GM18499 (cell line): ENCODE results near the gene FOXM1.

ENCODE experiments used
- ATAC-seq: cut with Tn5 transposase; IDR thresholded peaks from one replicate; pipeline ENCODE4 v1.9.1; 2021; ENCODE audit warnings: moderate number of reproducible peaks; ENCODE audit not compliant: insufficient read depth, unreplicated experiment

The FOXM1 gene, protein sequence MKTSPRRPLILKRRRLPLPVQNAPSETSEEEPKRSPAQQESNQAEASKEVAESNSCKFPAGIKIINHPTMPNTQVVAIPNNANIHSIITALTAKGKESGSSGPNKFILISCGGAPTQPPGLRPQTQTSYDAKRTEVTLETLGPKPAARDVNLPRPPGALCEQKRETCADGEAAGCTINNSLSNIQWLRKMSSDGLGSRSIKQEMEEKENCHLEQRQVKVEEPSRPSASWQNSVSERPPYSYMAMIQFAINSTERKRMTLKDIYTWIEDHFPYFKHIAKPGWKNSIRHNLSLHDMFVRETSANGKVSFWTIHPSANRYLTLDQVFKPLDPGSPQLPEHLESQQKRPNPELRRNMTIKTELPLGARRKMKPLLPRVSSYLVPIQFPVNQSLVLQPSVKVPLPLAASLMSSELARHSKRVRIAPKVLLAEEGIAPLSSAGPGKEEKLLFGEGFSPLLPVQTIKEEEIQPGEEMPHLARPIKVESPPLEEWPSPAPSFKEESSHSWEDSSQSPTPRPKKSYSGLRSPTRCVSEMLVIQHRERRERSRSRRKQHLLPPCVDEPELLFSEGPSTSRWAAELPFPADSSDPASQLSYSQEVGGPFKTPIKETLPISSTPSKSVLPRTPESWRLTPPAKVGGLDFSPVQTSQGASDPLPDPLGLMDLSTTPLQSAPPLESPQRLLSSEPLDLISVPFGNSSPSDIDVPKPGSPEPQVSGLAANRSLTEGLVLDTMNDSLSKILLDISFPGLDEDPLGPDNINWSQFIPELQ

GRCh38 chr12:2877047-2877952, at the start of gene FOXM1, which contains the start of gene RHNO1:
FOXM1 (minus strand) TSS chr12:2877174; CDS start chr12:2874478, 2,696 bp downstream.
RHNO1 (plus strand) TSS chr12:2877223; CDS start chr12:2885367, 8,144 bp downstream.
- ATAC-seq = peak; percentile 63

DNA sequence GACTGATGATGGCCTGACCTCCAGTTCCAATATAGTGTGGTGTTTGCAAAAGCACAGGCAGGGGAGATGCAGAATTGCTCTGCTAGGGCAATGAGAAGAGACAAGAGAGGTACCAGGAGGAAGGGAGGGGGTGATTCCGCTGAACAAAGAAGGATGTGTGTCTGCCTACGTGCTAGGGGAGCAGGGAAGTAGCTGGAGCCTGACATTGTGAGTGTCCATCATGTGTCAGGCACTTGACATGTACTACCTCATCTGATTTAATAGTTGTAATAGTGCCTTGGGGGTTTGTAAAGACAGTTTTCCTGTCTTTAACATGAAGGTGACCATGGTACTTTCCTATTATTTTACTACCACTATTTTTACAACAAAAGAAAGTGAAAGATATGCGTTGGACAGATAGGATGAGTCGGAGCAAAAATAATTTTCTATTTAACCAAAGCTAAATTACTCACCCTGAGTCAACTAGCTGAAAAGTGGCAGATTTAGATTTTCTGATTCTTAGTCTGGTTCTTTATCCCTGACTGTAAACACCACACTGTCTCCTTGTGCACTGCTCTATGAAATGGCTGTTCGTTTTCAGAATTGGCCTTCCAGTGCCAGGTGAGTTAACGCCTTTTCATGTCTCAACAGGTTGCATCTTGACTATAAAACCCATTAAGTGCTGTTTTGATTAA, 48.5 kb upstream of the FOXM1 start:
- no peak for ATAC-seq

- ATAC-seq = no peak
Measured at GRCh38 chr12:2924019-2924418, 47.0 kb upstream of the FOXM1 start.

GRCh38 chr12:2923057-2923456, 46.1 kb upstream of the FOXM1 start:
- ATAC-seq = no peak

- no peak for ATAC-seq
Measured at GRCh38 chr12:2922329-2922728, 45.4 kb upstream of the FOXM1 start.

GRCh38 chr12:2919249-2919648, 42.3 kb upstream of the FOXM1 start:
- ATAC-seq = no peak

DNA sequence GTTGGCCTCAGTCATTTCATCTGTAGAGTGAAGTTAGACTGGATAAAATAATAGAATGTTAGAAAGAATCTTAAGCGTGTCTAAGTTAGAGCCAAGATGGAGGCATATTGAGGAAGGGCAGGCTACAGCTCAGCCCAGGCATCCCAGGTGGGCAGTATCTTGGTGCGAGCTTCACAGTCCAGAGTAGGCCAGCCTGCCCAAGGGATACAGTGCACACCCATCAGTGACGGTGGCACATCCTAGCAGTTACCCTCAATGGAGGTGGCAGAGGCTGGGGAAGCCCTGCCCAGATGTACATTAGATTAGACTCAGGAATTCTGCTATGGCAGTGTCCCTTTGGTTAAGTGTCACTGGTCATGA, 35.2 kb upstream of the FOXM1 start:
- no peak for ATAC-seq

DNA sequence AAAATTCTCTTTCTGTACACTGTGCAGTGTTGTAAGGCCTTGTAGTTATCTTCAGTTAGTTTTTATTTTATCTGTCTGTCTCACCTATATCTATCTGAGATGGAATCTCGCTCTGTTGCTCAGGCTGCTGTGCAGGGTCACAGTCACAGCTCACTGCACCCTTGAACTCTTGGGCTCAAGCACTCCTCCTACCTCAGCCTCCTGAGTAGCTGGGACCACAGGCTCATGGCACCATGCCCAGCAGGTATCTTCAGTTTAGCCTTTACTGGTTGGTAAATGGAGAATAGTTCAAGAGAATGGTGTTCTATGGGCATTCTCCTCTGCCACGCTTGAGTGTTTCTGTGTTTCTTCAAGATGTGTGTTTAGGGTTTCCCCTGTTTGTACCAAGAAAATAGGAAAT, 27.3 kb upstream of the FOXM1 start:
- ATAC-seq = no peak

GRCh38 chr12:2902272-2902880, 25.4 kb upstream of the FOXM1 start:
- ATAC-seq = no peak

DNA sequence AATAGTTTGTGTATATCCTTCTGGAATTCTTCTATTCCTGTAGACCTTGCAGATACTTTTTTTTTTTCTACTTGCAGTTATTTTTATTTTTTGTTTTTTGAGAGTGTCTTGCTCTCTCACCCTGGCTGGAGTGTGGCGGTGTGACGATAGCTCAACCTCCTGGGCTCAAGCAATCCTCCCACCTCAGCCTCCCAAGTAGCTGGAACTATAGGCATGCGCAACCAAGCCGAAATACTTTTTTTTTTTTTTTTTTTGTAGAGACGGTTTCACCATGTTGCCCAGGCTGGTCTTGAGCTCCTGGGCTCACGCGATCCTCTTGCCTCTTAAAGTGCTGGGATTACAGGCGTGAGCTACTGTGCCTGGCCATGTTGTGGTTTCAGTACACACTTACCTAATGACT, 23.7 kb upstream of the FOXM1 start:
- no peak for ATAC-seq

DNA sequence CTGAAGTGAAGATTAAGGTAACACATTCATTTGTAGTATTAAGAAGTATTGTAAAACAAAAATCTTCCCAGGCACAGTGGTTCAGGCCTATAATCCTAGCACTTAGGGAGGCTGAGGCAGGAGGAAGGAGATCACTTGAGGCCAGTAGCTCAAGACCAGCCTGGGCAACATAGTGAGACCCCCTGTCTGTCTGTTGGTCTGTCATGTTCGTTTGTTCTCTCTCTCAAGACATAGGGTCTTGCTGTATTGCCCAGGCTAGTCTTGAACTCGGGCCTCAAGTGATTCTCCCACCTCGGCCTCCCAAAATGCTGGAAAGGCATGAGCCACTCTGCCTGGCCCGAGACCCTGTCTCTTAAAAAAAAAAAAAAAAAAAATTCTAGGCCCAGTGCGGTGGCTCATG, 20.4 kb upstream of the FOXM1 start:
- ATAC-seq = no peak

GRCh38 chr12:2895511-2895910, 18.5 kb upstream of the FOXM1 start:
- no peak for ATAC-seq

GRCh38 chr12:2895051-2895451, 18.1 kb upstream of the FOXM1 start:
- no peak for ATAC-seq

GRCh38 chr12:2893007-2893406, 16.0 kb upstream of the FOXM1 start:
- no peak for ATAC-seq

DNA sequence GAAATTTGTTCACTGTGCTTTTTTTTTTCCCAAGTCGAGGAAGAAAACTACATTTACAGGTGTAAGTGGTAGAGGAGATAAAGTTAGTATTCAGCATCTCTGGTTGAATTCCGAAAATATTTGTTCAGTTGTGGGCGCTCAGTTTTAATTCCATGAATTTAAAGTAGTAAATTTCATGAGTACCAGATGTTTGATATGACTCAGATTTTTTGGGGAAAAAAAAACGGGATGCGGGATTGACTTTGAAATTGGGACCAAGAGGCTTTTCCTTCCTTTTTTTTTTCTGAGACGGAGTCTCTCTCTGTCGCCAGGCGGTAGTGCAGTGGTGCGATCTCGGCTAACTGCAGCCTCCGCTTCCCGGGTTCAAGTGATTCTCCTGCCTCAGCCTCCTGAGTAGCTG, 15.3 kb upstream of the FOXM1 start:
- ATAC-seq = no peak

DNA sequence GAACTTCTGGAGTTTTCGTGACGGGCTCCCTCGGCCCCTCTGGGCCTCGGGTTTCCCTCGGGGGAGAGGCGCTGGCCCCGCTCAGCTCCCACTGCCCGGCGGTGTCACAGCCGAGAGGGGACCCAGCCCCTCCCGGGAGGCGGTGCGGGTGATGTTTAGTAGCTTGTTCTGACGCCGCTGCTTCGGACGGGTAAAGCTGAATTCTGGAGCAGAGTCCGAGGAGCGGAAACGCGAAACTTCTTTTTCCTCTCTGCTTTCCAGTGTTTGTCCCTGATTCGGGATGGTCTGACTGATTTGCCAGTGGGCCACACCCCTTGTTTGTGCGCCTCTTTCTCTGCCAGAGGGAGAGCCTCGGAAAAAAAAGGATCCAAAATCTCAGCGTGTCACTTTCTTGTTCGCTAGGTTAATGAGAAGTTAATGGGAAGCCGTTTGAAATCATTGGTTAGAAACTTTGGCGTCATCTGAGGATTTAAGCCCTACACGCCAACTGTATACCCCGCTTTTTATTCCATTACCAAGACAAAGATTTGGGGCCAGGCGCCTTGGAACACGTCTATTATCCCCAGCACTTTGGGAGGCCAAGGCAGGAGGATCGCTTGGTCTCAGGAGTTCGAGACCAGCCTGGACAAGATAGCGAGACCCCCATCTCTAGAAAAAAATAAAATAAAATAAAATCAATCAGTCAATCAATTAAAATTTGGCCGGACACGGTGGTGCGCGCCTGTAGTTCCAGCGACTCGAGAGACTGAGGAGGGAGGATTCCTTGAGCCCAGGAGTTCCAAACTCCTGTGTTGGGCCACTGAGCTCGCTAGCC, 14.5 kb upstream of the FOXM1 start:
- peak; percentile 22 for ATAC-seq

GRCh38 chr12:2890388-2891239, 13.6 kb upstream of the FOXM1 start, which contains the start of gene TULP3:
TULP3 (plus strand) TSS chr12:2890891; CDS start chr12:2890948, 57 bp downstream.
- ATAC-seq = peak; percentile 86

DNA sequence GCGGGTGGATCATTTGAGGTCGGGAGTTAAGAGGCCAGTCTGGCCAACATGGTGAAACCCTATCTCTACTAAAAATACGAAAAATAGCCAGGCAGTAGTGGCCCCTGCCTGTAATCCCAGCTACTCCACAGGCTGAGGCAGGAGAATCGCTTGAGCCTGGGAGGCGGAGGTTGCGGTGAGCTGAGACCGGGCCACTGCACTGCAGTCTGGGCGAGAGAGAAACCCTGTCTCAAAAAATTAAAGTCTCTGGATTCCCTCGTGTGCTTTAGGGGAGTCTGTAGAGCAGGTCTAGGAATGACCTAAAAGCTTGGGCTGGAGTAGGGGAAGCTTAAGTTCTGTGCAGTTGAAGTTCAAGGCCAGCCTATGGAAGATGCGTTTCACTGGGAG, 13.0 kb upstream of the FOXM1 start:
- no peak for ATAC-seq
